ENCODE measurements around the gene SKP1.
"Not testable (repeated sequence)": the region's sequence is repeated elsewhere in the genome, so short reads cannot be mapped to it uniquely, and the experiment has no call there.

SKP1 gene
- long read RNA-seq, donor 1, full-length matches to known transcripts: 590 of 667 reads
- long read RNA-seq, donor 1, partial matches to known transcripts: 56 of 667 reads
- long read RNA-seq, donor 1, other reads (novel, unspliced or antisense): 21 of 667 reads
- long read RNA-seq, donor 2, full-length matches to known transcripts: 385 of 457 reads
- long read RNA-seq, donor 2, partial matches to known transcripts: 57 of 457 reads
- long read RNA-seq, donor 2, other reads (novel, unspliced or antisense): 15 of 457 reads
- long read RNA-seq, donor 3, full-length matches to known transcripts: 235 of 271 reads
- long read RNA-seq, donor 3, partial matches to known transcripts: 25 of 271 reads
- long read RNA-seq, donor 3, other reads (novel, unspliced or antisense): 11 of 271 reads
- long read RNA-seq, donor 4, full-length matches to known transcripts: 404 of 460 reads
- long read RNA-seq, donor 4, partial matches to known transcripts: 39 of 460 reads
- long read RNA-seq, donor 4, other reads (novel, unspliced or antisense): 17 of 460 reads
- long read RNA-seq, donor 5, full-length matches to known transcripts: 498 of 530 reads
- long read RNA-seq, donor 5, partial matches to known transcripts: 23 of 530 reads
- long read RNA-seq, donor 5, other reads (novel, unspliced or antisense): 9 of 530 reads
- long read RNA-seq, donor 6, full-length matches to known transcripts: 410 of 510 reads
- long read RNA-seq, donor 6, partial matches to known transcripts: 80 of 510 reads
- long read RNA-seq, donor 6, other reads (novel, unspliced or antisense): 20 of 510 reads
- long read RNA-seq, donor 7, full-length matches to known transcripts: 640 of 778 reads
- long read RNA-seq, donor 7, partial matches to known transcripts: 99 of 778 reads
- long read RNA-seq, donor 7, other reads (novel, unspliced or antisense): 39 of 778 reads
- long read RNA-seq, donor 8, full-length matches to known transcripts: 522 of 582 reads
- long read RNA-seq, donor 8, partial matches to known transcripts: 41 of 582 reads
- long read RNA-seq, donor 8, other reads (novel, unspliced or antisense): 19 of 582 reads

DNA sequence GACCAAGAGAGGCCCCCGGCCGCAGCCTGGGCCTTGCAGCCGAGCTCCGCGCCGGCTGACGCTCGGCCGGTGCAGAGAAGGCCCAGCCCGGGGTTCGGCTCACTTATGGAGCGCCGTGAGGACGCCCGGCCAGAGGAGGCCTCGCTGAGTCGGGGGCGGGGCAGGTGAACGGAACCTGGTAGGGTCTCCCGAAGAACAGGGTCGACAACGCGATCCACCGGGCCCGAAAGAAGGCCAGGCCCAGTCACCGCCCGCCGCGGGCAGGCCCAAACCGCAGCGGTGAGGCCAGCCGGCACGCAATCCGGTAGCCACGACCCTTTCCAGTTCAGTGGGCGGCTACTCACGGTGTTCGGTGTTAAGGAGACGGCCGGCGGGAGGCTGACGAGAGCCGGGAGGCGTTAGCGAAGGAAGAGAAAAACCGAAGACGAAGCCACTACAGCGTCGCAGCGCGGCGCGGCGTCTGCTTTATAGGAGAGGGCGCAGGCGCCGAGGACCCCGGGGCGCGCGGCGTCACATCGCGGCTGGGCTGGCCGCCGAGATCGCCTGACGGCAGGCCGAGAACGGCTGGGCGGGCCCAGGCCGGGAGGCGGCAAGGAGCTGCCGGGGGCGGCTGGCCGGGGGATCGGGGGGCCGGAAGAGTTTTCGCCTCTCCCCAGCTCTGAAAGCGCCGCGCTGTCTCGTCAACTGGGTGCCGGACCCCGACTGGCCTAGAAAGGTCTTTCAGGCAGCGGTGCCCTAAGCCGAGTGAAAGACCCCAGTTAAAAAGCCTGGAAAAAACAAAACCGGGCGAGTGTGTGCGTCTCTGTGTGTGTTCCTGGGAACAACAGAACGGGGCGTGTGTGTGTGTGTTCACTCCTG lies at the start of gene SKP1:
Gene SKP1, minus strand, starts transcription at position 440 of the 858 bp plus-strand sequence. CDS start 2,928 bp downstream, outside the sequence.
- DNase-seq: peak; percentile 98

DNA sequence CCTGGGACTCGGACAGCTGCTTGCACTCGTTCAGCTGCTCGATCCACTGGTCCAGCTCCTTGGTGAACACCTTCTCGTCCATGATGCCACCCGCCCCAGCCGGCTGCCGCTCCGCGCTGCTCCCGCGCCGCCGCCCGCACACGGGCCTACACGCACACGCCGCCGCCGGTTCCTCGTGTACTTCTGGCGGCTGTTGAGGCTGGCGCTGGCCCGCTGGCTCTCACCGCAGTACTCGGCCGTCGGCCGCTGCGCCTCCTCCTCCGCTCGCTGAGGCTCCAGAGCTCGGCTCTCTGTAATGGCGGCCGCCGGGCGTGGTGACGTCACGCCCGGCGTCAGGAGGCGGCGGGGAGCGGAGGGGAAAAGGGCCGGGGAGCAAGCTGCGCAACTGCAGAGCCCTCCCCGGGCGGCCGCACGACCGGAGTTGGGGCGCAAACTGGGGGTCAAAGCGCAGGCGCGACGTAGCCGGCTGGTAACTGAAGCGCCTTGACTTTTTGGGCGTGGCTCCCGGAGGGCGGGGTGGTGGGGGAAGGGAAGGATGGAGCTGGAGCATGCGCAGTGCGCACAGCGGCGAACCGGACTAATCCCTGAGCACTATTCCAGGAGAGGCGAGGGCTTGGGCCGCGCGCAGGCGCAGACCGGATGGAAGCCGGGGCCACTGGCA lies 49.2 kb upstream of the SKP1 start, which contains the start of gene PPP2CA:
Gene PPP2CA, minus strand, starts transcription at position 294 of the 661 bp plus-strand sequence. Its CDS starts 212 bp downstream, at position 82.
- DNase-seq: peak; percentile 98

DNA sequence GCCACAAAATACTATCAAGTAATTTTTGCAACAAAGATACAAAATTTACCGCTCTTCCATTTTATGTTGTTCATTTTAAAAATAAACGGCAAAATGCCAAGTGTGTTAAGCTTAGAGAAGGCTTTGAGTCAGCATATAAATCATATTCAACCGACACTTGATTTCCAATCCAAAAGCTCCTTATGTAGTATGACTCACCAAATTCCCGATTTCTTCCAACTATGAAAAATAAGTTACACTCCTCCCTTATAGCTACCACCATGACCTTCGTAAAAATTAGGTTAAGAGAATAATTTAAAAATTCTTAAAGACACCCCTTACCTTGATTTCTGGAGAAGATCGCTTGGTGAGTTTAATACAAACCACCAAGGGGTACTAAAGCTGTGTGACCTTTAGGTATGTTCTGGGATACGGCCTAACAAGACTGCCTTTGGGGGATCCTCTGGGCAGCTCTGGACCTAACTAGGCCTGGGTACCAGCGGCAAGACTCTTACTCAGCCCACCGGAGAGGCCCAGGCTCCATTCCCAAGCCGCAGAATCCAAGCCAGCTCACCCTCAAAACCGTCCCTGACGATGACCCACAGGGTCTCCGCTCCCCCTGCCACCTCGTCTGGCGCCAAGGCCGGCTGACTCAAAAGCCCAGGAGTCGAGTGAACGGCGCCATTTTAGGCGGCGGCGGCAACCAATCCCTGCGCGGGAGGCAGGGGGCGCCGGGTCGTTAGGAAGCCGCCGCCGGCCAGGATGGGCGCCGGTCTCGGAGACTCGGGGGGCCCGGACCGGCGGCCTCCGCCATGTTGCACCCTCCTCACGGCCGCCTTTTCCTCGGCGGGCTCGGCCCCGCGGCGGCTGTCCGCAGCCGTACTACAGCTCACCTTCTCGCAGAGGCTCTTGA lies 48.4 kb upstream of the SKP1 start:
- no peak for DNase-seq

DNA sequence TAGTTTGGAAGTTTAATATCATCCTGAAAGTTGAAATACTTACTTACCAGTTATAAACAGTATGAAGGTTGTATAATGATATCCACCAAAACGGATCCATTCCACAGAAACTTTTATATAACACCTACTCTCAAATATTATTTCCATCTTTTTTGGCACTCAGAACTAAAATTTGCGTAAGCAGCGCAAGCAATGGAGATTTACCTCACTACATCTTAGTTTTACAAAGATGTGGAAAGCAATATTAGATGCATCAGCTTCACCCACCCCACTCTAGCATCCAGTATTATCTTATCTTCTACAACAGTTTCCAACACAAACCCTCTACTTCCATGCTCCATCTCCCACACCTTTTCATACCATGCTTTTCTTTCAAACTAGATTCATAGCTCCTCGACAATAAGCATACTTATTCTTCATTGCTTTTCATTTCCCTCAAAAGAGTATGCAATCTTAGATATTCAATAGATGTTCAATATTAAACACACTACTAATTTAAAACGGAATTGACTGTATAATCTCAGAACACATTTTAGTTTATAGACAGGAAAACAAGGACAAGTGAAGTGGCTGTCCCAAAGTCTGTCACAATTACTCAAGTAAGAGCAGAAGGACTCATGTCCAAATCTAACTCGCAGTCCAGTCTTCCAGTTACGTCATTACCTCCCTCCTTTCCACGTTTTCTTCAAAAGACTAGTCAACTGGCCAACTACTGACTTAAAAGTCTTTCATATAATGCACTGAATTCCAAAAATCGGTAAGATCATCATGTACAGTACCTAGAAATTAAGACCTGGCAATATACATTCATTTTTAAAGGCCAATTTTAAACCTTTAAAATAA lies 46.9 kb upstream of the SKP1 start:
- DNase-seq: no peak

DNA sequence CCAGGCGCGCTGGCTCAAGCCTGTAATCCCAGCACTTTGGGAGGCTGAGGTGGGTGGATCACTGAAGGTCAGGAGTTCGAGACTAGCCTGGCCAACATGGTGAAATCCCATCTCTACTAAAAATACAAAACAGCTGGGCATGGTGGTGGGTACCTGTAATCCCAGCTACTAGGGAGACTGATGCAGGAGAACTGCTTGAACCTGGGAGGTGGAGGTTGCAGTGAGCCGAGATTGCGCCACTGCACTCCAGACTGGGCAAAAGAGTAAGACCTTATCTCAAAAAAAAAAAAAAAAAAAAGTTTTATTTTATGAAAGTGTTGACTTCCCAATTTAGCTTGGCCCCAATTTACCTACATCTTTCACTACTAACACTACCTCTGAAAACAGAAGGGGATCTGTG lies 44.9 kb upstream of the SKP1 start:
- DNase-seq: not testable (repeated sequence)

DNA sequence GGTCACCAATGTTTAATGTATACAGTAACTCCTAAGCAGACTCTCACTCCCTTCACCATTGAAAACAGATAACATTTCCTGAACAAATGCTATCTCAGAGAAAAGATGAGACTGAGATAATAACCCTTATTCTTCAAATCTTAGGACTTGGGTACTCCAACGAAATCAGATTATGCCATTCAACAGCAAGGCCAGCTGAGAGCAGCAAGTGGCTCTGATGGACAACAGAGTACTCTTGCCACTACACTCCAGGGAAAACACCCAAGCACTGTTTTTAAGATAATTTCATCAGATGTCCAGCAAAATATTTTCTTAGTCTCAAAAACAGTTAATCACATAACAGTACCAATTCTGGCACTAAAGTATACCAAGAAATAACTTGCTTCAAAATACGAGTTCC lies 39.0 kb upstream of the SKP1 start:
- DNase-seq: no peak

DNA sequence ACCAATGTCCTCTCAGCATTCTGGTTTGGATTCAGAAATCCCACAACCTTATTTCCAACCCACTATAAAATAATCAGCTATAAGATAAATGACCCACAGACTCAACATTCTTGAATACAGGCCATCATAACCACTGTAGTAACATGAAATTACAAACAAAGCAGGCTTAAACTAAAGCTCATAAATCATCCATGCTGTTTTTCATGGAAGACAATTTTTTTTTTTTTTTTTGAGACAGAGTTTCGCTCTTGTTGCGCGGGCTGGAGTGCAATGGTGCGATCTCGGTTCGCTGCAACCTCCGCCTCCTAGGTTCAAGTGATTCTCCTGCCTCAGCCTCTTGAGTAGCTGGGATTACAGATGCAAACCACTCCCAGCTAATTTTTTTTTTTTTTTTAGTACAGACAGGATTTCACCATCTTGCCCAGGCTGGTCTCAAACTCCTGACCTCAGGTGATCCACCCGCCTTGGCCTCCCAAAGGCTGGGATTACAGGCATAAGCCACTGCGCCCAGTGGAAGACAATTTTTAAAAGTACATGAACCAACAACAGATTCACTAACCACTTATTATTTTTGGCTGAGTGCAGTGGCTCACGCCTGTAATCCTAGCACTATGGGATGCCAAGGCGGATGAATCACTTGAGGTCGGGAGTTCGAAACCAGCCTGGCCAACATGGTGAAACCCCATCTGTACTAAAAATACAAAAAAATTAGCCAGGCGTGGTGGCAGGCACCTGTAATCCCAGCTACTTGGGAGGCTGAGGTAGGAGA lies 34.7 kb upstream of the SKP1 start:
- not testable (repeated sequence) for DNase-seq

DNA sequence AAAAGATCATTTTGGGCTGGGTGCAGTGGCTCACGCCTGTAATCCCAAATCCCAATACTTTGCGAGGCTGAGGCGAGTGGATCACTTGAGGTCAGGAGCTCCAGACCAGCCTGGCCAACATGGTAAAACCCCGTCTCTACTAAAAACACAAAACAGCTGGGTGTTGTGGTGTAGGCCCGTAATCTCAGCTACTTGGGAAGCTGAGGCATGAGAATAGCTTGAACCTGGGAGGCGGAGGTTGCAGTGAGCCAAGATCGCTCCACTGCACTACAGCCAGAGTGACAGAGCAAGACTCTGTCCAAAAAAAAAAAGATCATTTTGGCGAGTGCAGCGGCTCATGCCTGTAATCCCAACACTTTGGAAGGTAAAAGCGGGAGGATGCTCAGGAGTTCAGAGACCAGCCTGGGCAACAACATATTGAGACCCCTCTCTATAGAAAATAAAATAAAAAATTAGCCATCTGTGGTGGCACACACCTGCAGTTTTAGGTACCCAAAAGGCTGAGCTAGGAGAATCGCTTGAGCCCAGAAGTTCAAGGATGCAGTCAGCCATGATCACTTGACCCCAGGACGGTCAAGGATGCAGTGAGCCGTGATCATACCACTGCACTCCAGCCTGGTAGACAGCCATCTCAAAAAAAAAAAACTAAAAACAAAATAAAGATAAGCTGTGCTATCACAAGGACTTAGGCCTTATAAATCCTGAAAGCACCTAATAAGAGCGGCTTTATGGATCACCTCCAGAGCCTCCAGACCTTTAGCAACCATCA lies 32.9 kb upstream of the SKP1 start:
- DNase-seq: no peak

DNA sequence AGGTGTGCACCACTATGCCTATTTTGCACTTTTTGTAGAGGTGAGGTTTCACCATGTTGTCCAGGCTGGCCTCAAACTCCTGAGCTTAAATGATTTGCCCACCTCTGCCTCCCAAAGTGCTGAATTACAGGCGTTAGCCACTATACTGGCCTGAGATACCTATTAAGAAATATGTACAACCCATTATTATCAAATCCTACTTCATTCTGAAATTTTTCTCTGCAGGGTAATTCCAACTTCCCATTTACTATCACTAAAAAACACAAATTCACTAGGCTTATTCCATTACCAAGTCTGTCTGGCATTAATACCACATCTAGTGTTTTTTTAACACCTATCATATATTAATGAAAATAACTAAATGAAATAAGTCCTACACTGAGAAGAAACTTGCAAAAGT lies 30.9 kb upstream of the SKP1 start:
- DNase-seq: no peak

DNA sequence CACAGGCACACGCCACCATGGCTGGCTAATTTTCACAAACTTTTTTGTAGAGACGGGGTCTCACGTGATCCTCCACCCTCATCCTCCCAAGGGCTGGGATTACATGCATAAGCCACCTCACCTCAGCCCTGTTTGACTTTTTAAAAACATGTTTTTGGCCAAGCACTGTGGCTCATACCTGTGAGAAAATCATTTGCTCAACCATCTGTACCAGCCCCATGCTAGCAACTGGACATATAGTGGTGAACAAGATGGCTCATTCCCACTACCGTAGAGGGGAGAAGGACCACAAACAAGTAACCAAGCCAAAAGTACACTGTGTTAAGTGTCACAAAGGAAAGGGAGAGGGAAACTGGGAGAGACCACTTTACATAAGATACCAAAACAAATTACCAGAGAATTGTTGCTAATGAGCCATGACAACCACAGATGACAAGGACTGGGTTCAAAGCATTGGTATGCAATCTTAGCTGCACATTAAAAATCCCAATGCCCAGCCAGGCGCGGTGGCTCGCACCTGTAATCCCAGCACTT lies 29.9 kb upstream of the SKP1 start:
- no peak for DNase-seq

DNA sequence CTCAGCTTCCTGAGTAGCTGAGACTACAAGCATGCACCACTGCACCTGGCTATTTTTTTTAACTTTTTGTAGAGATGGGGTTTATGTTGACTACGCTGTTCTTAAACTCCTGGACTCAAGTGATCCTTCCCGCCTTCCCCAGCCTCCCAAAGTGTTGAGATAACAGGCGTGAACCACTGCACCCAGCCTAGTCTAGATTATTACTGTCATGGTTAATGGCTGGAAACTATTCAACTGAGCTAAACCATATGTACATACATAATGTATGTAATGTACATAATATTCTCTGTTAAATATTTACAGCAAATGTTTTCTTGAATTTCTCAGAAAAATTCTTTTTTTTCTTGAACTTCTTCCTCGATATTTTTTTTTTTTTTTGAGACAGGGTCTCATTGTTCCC lies 27.8 kb upstream of the SKP1 start:
- no peak for DNase-seq

DNA sequence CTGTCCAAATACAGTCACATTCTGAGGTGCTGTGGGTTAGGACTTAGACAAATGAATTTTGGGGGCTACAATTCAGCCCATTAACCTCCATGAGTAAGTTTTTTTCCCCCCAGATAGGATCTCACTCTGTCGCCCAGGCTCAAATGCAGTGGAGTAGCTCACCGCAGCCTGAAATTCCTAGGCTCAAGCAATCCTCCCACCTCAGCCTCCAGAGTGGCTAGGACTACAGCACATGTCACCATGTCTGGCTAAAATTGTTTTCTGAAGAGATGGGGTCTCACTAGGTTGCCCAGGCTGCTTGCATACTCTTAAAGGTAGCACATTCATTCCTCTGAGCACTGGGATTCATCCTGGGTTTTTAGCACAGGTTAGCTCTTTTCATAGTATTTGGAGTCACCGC lies 26.9 kb upstream of the SKP1 start:
- no peak for DNase-seq

DNA sequence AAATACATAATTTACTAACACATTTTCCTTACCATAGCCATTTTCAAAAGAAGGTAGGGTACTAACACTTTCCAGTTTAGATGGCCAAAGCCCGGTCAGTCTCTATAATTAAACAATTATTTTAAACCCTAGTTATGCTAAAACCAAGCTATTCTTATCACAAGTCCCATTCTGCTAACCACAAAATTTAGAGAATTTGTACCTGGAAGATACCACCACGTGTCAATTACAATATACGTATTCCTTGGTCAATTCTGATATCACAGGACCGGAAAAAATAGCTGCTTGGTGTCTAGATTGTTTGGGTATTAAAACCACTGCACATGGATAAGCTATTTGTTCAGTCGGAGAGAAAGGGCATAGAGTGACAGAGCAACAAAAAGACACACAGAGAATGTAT lies 18.9 kb upstream of the SKP1 start:
- no peak for DNase-seq

DNA sequence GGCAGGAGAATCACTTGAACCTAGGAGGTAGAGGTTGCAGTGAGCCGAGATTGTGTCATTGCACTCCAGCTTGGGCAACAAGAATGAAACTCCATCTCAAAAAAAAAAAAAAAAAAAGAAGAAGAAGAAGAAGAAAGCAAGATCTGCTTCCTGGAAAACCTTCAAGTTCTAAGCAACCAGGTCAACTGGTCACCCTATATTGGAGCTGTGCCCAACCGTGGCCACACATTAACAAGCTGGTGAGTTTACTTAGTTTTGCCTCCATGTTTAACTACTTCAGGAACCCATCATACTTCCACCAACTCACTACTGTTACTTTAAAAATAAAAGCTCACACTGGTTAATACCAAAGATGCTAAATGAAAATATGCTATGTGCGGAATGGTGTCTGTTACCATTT lies 12.3 kb upstream of the SKP1 start:
- DNase-seq: no peak

DNA sequence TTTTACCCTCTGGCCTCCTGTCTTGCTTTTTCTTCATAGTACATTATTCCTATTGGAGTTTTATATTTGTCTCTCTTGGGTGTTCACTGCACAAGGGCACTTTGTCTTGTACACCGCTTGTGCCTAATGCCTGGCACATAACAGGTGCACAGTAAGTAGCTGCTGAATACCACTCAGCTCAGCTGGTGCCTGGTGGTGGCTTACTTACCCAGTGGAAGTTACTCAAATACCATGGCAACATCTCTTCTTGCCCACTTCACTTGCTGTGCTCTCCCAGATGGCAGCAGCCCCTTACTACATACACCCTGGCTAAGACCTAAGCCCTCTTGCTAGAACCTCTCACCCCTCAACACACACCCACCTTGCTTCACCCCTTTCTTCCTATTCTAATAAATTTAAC lies 11.3 kb upstream of the SKP1 start:
- no peak for DNase-seq

DNA sequence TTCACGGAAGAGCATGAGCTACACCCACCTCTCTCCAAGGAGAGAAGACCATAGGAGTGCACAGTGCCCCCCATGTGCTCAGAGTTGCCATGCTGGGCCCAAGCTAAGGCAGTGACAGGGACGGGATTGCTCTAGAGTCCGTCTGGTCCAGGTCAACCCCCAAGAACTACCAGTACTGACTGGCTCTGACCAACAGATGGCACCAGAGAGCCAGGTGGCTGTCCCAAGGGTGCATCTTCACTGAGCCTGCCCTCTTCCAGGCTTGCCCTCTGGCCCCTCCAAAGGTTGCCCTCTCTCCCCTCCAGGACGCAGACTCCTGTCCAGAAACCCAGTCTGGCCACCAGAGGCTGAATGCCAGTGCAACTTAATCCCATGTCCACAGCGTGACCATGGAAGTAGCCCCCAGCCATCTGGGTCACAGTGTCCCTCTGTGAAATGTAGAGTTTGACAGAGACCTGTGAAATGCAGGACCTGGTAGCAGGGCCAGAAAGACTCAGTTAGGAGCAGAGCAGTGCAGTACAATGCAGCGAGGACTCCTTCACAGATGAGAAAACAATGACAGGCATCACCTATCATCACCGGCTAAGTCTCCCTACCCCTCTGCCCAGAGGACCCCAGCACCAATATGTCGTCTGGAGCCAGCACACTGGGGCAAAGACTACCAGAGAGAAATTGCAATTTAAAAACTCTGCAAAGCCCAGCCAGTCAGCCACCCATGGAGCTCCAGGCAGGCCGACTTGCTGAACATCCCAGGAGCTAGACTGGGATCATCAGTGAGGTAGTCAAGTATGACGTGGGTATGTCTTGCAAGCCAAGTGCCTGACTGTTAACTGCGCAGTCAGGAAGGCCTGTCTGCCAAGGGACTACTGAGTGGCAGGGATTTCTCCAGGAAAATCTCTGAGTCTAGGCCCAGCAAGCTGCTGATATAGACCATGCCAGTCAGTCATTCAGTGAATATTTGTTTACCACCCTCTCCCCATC lies 7.7 kb upstream of the SKP1 start:
- peak; percentile 38 for DNase-seq

Measured in right kidney (tissue), 9 donors.